Memory B cell (primary cell): ENCODE measurements around the gene RNF220.

Experiments
- ATAC-seq: fragments of 150-1000 bp; cut with Tn5 transposase; 2 replicates; pipeline ENCODE4 v1.10.0; 2021; ENCODE audit warnings: low read depth, mild to moderate bottlenecking, moderate library complexity
- DNase-seq, 2 donors: peaks; one replicate each; pipeline ENCODE4 v3.0.0; 2022; ENCODE audit warnings: low spot score in 2 of 2
- H3K27ac Mint-ChIP-seq: one replicate; pipeline ENCODE4 v1.8.0; 2022; ENCODE audit warnings: mild to moderate bottlenecking, moderate library complexity, mixed read lengths
- H3K27me3 Mint-ChIP-seq: one replicate; pipeline ENCODE4 v1.8.0; 2022; ENCODE audit warnings: mixed read lengths
- H3K36me3 Mint-ChIP-seq: one replicate; pipeline ENCODE4 v1.8.0; 2022; ENCODE audit warnings: mild to moderate bottlenecking, mixed read lengths
- H3K4me1 Mint-ChIP-seq: one replicate; pipeline ENCODE4 v1.8.0; 2022; ENCODE audit warnings: mixed read lengths
- H3K4me3 Mint-ChIP-seq: one replicate; pipeline ENCODE4 v1.8.0; 2022; ENCODE audit warnings: mild to moderate bottlenecking, moderate library complexity, mixed read lengths
- H3K9me3 Mint-ChIP-seq: one replicate; pipeline ENCODE4 v1.8.0; 2022; ENCODE audit warnings: mixed read lengths

The RNF220 gene

DNA sequence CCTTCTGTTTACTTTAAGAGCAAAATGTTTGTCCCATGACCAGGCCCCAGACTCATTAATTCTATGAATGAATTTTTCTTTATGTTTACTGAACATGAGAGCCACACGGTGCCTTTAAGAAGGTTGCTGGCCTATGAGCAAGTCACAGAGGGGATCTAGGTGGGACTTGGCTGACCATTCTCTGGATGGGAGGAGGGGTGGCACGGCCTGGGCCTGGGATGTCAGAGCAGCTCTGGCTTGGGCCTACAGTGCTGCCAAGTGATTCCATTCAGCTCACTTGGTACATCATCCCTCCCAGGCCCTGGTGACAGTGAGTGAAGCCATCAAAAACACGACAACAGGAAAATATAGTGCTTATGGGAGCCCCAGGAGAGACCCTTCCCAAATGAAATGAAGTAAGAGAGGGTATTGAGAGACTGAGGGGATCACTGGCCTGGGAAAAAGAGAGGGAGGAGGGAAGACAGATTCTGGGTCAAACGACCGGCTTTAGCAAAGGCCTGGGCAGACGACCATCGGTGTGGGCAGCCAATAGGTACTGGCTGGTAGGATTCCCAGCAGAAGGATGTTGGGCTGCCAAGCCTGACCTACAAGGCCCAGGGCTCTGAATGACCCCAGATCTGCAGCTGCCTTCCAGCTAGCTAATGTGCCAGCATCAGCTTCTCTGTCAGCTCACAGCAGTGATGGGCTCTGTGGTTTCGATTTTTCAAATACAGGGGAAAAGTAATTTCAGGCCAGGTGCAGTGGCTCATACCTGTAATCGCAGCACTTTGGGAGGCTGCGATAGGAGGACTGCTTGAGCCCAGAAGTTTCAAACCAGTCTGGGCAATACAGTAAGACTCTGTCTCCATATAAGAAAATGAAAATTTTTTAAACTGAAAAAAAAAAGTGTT is 265.9 kb downstream of the RNF220 start:
- no peak overlapping the region for H3K27ac Mint-ChIP-seq
- H3K36me3 Mint-ChIP-seq: no peaks in the 10 kb centered on the region
- no peaks in the 10 kb centered on the region for H3K9me3 Mint-ChIP-seq
- ATAC-seq (no peak), DNase-seq (no peak)
- no peak overlapping the region for H3K4me3 Mint-ChIP-seq
- H3K27me3 Mint-ChIP-seq: no peaks in the 10 kb centered on the region
- peaks cover 17% of the 10 kb centered on the region for H3K4me1 Mint-ChIP-seq

DNA sequence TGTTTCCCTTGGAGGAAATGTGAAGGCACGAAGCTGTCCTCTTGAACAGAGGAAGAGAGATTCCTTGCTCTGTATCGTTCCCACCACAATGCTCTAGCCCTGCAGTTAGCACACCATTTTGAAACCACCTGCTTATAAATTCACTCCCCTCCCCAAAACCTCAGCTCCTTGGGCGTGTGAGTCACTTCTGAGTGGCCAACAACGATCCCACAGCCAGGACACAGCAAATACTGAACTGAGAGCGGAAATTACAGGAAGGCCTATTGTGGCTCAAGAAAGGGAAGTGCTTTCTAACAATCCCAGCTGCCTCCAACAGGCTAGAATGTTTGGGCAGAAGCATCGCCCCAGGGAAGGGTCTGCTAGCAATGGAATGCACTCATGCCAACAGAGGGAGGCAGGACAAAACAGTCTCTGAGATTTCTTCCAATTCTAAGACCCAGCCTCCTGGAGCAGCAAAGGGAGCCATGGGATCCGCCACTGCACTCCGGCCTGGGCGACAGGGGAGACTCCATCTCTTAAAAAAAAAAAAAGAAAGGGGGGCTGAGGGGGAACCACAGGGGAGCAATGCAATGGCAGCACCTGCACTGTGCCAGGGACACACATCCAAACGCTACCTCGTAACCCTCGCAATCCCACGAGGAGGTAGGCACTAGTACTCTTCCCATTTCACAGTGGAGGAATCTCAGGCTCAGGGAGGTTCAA is 267.4 kb downstream of the RNF220 start:
- no peak for ATAC-seq
- Mint-ChIP-seq H3K36me3 (no peaks in the 10 kb centered on the region), H3K27ac (no peak overlapping the region), H3K4me3 (peak overlapping the region; percentile 28), H3K4me1 (peaks cover 16% of the 10 kb centered on the region), H3K27me3 (no peaks in the 10 kb centered on the region), H3K9me3 (no peaks in the 10 kb centered on the region)
- no peak for DNase-seq

DNA sequence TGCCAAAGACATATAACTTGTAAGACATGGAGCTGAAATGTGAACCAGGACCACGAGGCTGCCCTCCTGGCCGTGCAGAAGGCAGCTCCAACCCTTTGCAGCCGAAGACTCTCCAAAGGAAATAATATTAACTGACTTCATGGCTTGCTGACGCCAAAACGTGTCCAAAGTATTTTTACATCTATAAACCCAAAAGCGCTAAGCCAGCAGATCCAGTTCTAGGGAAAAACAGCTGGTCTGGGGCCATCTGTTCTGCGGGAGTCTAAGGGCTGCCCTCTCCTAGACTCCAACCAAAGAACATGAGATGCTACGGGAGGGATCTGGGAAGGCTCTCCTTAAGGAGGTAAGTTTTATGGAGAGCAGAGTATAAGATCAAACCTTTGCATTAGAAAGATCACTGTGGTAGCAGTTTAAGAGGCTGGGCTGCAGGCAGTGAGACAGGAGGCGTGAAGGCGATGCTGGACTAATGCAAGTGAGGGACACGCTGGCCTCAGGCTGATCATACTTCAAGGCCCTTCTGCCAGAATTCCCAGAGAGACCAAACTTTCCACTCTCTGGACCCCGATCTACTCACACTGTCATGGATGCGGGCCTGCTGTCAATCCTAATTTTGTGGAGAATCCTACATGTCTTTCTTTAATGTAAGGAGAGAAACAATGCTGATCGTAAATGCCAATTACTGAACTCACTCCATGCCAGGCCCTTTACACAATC is 268.1 kb downstream of the RNF220 start:
- no peak for DNase-seq
- Mint-ChIP-seq H3K27ac (peak overlapping the region; percentile 94), H3K4me3 (peak overlapping the region; percentile 86), H3K9me3 (no peaks in the 10 kb centered on the region), H3K36me3 (no peaks in the 10 kb centered on the region), H3K27me3 (no peaks in the 10 kb centered on the region), H3K4me1 (peaks cover 16% of the 10 kb centered on the region)
- no peak for ATAC-seq

DNA sequence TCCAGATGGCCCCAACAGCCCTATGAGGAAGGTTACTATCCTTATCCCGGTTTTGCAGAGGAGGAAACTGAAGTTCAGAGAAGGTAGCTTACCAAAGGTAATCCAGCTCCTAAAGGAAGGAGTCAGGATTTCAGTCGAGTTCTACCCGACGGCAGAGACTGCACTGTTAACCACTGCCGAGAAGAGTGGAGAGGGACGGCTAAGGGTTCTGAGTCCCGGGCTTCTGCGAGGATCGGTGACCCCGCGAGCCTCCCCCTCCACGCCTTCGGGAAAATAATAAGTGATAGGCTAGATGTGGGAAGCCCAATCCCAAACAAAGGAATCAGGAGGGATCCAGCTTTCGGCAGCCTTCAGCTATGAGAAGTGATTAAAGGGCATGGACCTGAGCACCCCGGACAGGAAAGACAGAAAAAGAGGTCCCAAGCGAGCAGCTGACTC is 268.6 kb downstream of the RNF220 start:
- Mint-ChIP-seq H3K4me3 (peak overlapping the region; percentile 86), H3K36me3 (no peaks in the 10 kb centered on the region), H3K4me1 (peaks cover 16% of the 10 kb centered on the region), H3K9me3 (no peaks in the 10 kb centered on the region), H3K27me3 (no peaks in the 10 kb centered on the region), H3K27ac (peak overlapping the region; percentile 94)
- ATAC-seq: no peak
- DNase-seq: no peak

DNA sequence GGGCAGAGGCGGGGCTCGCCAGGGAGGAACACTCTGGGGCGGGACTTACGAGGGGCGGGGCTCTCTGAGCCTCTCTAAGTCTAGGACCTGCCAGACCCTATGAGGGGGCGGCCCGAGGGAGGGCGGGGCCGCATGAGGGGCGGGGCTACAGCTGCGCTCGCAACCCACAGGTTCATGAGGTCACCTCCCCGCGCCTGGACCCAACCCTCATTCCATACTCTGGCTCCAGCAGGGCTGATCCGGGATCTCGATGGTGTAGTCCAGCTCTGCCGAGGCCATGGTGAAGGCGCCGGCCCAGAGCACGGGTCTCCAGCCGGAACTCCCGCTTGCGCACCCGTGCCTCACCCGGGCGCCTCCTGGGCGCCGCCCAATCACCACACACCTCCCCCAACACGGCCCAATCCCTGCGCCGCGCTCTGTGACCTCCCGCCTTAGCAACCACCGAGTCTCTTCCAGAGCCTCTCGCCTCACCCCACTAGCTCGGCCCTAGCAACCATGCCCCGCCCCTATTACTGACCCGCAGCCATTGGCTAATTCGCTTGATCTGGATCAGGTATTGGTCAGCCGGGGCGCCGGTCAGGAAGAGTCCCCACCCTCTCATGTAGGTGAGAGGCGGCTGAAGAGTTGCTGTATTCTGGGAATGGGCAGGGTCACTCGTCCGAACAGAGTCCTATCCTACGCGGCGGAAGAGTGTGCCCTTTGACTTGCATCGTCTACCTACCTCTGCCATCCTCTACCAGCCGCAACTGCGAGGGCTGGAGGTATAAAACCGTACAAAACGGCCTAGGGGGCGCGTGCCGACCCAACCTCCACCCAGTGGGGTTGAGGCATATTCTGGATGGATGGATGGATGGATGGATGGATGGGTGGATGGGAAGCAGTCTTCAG is 269.3 kb downstream of the RNF220 start, which contains the start of the genes ARMH1 and TMEM53:
TSS of gene ARMH1 (plus strand) at position 602 of the 888 bp plus-strand sequence. CDS start 14,984 bp downstream, outside the sequence.
TSS of gene TMEM53 (minus strand) at position 369 of the 888 bp plus-strand sequence. CDS start at position 279, 90 bp downstream.
- Mint-ChIP-seq H3K36me3 (no peaks in the 10 kb centered on the region), H3K4me1 (peaks cover 16% of the 10 kb centered on the region), H3K27me3 (no peaks in the 10 kb centered on the region), H3K27ac (peak within 1 kb of the TSS; percentile 94), H3K4me3 (peak within 1 kb of the TSS; percentile 86), H3K9me3 (no peaks in the 10 kb centered on the region)
- DNase-seq (peak; percentile 98), ATAC-seq (peak; percentile 90)

DNA sequence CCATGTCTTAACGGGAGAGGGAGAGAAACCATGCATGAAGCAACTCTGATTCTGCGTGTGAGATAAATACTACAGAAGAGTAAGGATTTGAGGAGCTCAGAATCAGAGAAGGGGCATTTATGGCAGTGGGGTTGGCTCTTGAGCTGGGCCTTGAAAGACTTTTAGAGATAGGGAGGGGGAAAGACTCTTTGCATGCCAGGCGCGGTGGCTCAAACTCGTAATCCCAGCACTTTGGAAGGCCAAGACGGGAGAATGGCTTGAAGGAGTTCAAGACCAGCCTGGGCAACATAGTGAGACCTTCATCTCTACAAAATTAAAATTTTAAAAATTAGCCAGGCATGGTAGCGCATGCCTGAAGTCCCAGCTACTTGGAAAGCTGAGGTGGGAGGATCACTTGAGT is 270.1 kb downstream of the RNF220 start:
- ATAC-seq: no peak

DNA sequence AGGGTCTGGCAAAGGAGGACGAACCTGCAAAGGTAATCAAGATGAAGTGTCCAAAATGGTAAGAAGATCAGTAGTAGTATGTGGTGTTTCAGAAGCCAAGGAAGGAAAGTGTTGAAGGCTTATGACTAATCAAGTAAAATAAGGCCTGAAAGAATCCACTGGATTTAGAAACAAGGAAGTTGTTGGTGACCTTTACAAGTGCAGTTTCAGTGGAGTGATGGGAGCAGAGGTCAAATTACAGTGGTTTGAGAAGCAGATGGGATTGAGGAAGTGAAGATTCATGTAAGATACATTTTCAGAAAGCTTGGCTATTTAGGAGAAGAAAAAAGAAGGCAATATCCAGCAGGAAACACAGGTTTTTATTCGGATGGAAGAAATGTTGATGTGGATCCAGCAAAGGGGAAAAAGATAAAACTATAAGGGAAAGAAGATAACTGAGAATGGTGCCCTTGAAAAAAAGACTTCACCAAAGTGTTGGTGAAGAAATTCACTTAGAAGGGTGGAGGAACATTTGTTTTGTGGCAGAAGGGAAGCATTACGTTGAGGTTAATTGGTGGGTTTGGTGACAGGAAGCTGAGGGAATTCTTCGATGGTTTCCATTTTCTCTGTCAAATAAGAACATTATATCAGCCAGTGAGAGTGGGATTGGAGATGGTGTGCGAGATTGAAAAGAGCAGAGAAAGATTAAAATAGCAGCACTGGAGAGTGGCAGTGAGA is 271.6 kb downstream of the RNF220 start:
- no peaks in the 10 kb centered on the region for H3K9me3 Mint-ChIP-seq
- H3K4me1 Mint-ChIP-seq: peaks cover 12% of the 10 kb centered on the region
- no peak overlapping the region for H3K27ac Mint-ChIP-seq
- no peak for DNase-seq
- no peak overlapping the region for H3K4me3 Mint-ChIP-seq
- ATAC-seq: no peak
- H3K36me3 Mint-ChIP-seq: no peaks in the 10 kb centered on the region
- no peaks in the 10 kb centered on the region for H3K27me3 Mint-ChIP-seq

More for the DNA sequence above, 270.1 kb downstream of the RNF220 start:
- Mint-ChIP-seq H3K9me3 (no peaks in the 10 kb centered on the region), H3K4me1 (peaks cover 15% of the 10 kb centered on the region), H3K27me3 (no peaks in the 10 kb centered on the region), H3K27ac (peak overlapping the region; percentile 94), H3K4me3 (peak overlapping the region; percentile 86), H3K36me3 (no peaks in the 10 kb centered on the region)
- no peak for DNase-seq

DNA sequence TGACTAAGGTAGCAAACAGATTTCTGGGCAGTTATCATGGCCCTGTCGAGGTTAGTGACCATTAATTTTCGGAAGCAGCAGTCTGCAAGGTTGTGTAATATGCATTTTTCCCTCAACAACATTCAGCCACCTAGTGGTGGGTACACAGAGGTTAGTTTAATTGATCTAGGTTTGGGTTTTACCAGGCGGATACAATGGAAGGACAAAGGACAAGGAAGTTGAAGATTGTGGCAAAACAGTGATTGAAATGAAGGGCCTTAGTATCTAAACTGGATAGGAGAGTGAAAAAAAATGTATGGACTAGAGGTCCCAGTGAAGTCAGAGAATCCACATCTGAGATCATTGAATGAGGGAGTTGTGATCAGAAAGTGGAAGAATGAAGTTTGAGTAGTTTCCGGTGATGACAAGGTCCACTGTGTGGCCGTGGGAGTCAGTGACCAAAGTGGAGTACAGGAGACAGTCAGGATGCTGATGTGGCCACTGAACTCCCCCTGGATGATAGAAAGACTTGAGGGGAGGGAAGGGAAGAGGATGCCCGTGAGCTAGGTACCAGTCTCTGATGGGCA is 272.2 kb downstream of the RNF220 start:
- no peak overlapping the region for H3K4me3 Mint-ChIP-seq
- H3K27me3 Mint-ChIP-seq: no peaks in the 10 kb centered on the region
- no peak for DNase-seq
- no peak overlapping the region for H3K27ac Mint-ChIP-seq
- no peak for ATAC-seq
- peaks cover 7% of the 10 kb centered on the region for H3K4me1 Mint-ChIP-seq
- no peaks in the 10 kb centered on the region for H3K36me3 Mint-ChIP-seq
- no peaks in the 10 kb centered on the region for H3K9me3 Mint-ChIP-seq

DNA sequence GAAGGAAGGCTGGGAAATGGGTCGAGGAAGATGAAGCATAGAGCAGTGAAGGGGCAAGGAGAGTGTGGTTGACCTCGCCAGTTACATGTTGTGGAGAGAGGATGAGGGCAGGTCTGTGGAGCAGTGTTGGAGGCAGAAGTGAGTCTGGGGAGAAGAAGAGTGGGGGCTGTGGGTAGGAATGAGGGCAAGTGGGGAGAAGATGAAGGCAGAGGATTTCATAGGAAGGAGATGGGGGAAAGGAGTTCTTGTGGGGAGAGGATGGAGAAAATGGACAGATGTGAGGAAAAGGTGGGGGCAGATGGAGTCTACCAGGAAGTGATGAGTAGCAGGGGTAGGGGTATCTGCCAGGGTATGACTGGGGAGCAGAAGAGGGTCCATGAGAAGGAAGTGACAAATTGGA is 273.1 kb downstream of the RNF220 start:
- Mint-ChIP-seq H3K4me1 (peaks cover 6% of the 10 kb centered on the region), H3K9me3 (no peaks in the 10 kb centered on the region), H3K27me3 (no peaks in the 10 kb centered on the region), H3K27ac (no peak overlapping the region), H3K36me3 (no peaks in the 10 kb centered on the region), H3K4me3 (no peak overlapping the region)
- DNase-seq (no peak), ATAC-seq (no peak)

DNA sequence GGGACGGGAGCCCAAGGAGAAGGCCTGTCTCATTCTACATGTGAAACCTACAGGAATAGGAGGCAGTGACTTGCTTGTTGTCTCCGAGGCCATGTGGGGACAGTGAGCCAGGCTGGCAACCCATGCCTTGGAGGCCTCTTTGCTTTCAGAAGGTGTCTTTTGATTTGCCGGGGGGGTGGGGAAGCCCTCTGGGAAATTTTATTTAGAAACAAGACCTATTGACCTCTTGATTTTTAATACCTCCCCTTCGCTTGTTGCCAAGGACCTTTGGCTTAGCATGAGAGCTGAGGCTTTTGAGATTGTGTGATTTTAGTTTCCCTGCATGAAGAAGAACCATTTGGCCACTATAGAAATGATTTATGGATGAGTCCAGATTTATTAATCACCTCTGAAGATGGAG is 273.6 kb downstream of the RNF220 start:
- peaks cover 6% of the 10 kb centered on the region for H3K4me1 Mint-ChIP-seq
- H3K4me3 Mint-ChIP-seq: no peak overlapping the region
- no peaks in the 10 kb centered on the region for H3K36me3 Mint-ChIP-seq
- no peaks in the 10 kb centered on the region for H3K27me3 Mint-ChIP-seq
- no peaks in the 10 kb centered on the region for H3K9me3 Mint-ChIP-seq
- DNase-seq: no peak
- no peak for ATAC-seq
- no peak overlapping the region for H3K27ac Mint-ChIP-seq

DNA sequence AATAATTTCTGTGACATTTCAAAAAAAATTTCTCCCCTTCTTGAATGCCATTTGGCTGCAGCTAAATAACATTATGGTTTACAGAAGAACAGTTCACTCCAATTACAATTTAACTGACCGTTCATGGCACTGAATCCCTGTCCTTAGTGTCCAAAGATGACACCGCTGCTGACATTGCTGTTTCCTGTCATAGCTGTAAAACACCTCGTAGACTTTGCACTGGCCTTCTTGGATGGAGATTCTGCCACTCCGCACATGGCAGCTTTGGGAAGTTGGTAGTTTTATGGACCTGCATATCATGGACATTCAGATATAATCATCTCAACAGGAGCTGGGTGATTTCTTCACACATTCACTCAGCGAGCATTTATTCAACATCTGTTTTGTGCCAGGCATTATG is 274.4 kb downstream of the RNF220 start:
- Mint-ChIP-seq H3K36me3 (no peaks in the 10 kb centered on the region), H3K4me1 (peaks cover 9% of the 10 kb centered on the region), H3K4me3 (no peak overlapping the region), H3K27me3 (no peaks in the 10 kb centered on the region), H3K9me3 (no peaks in the 10 kb centered on the region), H3K27ac (no peak overlapping the region)
- no peak for DNase-seq
- no peak for ATAC-seq
